Transverse colon (tissue), 4 donors: ENCODE measurements around the gene S100PBP. TPM values are rescaled to one million over a fixed set of nuclear protein-coding genes. Genes with fewer than 3 reads are reported as not detected.

Experiments used
- DNase-seq: peaks from one replicate; pipeline ENCODE4 v3.0.0-alpha.2; 2019
- H3K27ac ChIP-seq, 4 donors: fragments of 200-600 bp; sonication (generic); 2 replicates each; pipeline ENCODE4 v1.5.1; 2016 to 2018; ENCODE audit warnings: inconsistent platforms in 4 of 4
- H3K27me3 ChIP-seq: fragments of 200-600 bp; sonication (generic); 2 replicates; pipeline ENCODE4 v1.5.1; 2017; ENCODE audit warnings: inconsistent platforms
- H3K36me3 ChIP-seq, 4 donors: fragments of 200-600 bp; sonication (generic); 2 replicates each; pipeline ENCODE4 v1.5.1; 2017 to 2019; ENCODE audit warnings: inconsistent platforms in 4 of 4
- H3K4me1 ChIP-seq, 4 donors: fragments of 200-600 bp; sonication (generic); 2 replicates each; pipeline ENCODE4 v1.5.1; 2017 to 2020; ENCODE audit warnings: inconsistent platforms in 4 of 4
- H3K4me3 ChIP-seq, 4 donors: fragments of 200-600 bp; sonication (generic); 1 replicate in 1 of 4; 2 replicates in 3 of 4; pipeline versions ENCODE4 v1.5.1 to v1.6.1; 2017 to 2019; ENCODE audit warnings: inconsistent platforms in 4 of 4
- H3K9me3 ChIP-seq, 2 donors: fragments of 200-600 bp; sonication (generic); 2 replicates each; pipeline ENCODE4 v1.5.1; 2017 to 2019; ENCODE audit warnings: inconsistent platforms in 2 of 2
- EP300 ChIP-seq: sonication (generic); formaldehyde crosslinking; IDR thresholded peaks from one replicate; pipeline ENCODE4 v1.6.1; 2017; ENCODE audit warnings: antibody characterized with exemption, low read depth
- POLR2A ChIP-seq: fragments of 450-650 bp; IDR thresholded peaks from one replicate; pipeline ENCODE4 v1.6.1; 2016; ENCODE audit warnings: antibody characterized with exemption, mild to moderate bottlenecking, moderate library complexity
- POLR2AphosphoS5 ChIP-seq, 3 donors: sonication (generic); formaldehyde crosslinking; IDR thresholded peaks; one replicate each; pipeline ENCODE4 v1.6.1; 2016; ENCODE audit warnings: antibody characterized with exemption in 3 of 3
- WGBS, 2 donors: methylation state at CpG; one replicate each; pipeline ENCODE4 v1.1.5; 2018; ENCODE audit warnings: low coverage in 1 of 2; 5-methylcytosine and 5-hydroxymethylcytosine counted together
- in situ Hi-C, 4 donors: fragments of 200-750 bp; cut with MboI; loops; one replicate each; pipeline versions ENCODE4 v1.15.0 to v1.15.1; 2017; ENCODE audit warnings: low sequenced_read_pairs in 3 of 4, low pct_ligation_motif_present in 1 of 4, low pct_unique_long_range_greater_than_20kb in 1 of 4
- intact Hi-C: fragments of 100-400 bp; cut with DNase I; formaldehyde crosslinking; loops from one replicate; pipeline ENCODE4 v1.15.1; 2023; ENCODE audit warnings: low total_unique reads
- total RNA-seq, 4 donors: library from RNA; depleted of rRNA; stranded (reverse); fragments of >200 nt; gene quantifications; one replicate each; pipeline ENCODE4 v1.1.0, GENCODE V29; 2016
- TF ChIP-seq, protein P1 (sequence below), 5 experiments: fragments of 200-600 bp in 3 of 5; fragments of 450-650 bp in 2 of 5; sonication (generic) in 3 of 5; IDR thresholded peaks; 1 replicate in 2 of 5; 2 replicates in 3 of 5; pipeline ENCODE4 v1.5.1; 2016 to 2017; ENCODE audit warnings: antibody characterized with exemption in 5 of 5, inconsistent platforms in 3 of 5, mild to moderate bottlenecking in 2 of 5, moderate library complexity in 1 of 5

S100PBP gene
- total RNA-seq, 4 donors from 2014 or later = 26.2 to 257 (median 40.7) TPM

DNA sequence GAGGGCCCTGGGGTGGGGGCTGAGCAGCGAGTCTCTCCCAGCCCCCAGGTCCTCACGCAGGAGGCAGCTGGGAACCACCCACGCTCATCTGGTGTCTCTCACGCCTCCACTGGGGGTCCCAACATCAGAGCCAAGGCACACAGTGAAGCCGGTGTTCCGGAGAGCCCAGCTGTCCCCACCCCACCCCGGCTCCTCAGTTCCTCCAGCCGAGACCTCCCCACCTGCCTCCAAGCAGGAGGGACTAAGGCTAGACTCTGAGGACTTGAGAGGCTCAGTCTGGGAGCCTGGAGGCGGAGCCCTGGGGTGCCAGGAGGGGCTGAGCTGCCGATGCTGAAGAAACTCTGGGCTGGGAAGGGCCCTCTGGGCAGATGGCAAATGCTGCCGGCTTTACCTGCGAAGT, 67.3 kb downstream of the S100PBP start:
- in situ Hi-C loops = no loop called here
- WGBS, 2 donors = 40 to 57% methylated on average over 2 to 12 of the region's 12 CpGs

DNA sequence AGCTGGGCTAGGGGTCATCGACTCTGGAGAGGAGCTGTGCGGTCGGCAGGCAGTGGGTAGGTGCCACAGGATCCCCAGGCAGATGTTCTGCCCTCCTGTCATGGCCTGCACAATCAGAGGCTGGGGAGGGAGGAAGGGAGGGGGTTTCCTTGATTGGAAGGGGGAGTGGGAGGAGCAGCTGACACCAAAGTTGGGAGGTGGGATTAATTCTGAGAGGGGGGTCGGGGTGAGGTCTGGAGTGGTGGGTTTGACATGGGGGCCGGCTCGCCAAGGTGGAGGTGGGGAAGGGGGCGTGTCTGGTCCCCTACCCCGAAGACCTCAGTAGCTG, 68.2 kb downstream of the S100PBP start:
- no peak for DNase-seq
- in situ Hi-C loops (no loop called here), intact Hi-C loops (loop anchor here (1.0 kb wide), 1 partner anchor 38 kb away; no protein-coding TSS in a partner anchor)
- Histone ChIP-seq H3K27me3 (peaks cover 56% of the 10 kb centered on the region), H3K4me3 (no peak overlapping the region), H3K9me3 (no peaks in the 10 kb centered on the region), H3K4me1 (peaks cover 0 to 12% (median 6%) of the 10 kb centered on the region in 4 donors), H3K27ac (no peak overlapping the region), H3K36me3 (no peaks in the 10 kb centered on the region)
- TF ChIP-seq EP300 = no peak
- no peak for TF ChIP-seq POLR2AphosphoS5 (IDR thresholded peaks at IDR 0.05)
- no peak for TF ChIP-seq POLR2A
- TF ChIP-seq, protein P1, sequence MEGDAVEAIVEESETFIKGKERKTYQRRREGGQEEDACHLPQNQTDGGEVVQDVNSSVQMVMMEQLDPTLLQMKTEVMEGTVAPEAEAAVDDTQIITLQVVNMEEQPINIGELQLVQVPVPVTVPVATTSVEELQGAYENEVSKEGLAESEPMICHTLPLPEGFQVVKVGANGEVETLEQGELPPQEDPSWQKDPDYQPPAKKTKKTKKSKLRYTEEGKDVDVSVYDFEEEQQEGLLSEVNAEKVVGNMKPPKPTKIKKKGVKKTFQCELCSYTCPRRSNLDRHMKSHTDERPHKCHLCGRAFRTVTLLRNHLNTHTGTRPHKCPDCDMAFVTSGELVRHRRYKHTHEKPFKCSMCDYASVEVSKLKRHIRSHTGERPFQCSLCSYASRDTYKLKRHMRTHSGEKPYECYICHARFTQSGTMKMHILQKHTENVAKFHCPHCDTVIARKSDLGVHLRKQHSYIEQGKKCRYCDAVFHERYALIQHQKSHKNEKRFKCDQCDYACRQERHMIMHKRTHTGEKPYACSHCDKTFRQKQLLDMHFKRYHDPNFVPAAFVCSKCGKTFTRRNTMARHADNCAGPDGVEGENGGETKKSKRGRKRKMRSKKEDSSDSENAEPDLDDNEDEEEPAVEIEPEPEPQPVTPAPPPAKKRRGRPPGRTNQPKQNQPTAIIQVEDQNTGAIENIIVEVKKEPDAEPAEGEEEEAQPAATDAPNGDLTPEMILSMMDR (IDR thresholded peaks at IDR 0.05) = no peak
- WGBS, 2 donors = 0 to 23% methylated on average over 1 to 8 of the region's 8 CpGs

More for the DNA sequence above, 67.3 kb downstream of the S100PBP start:
- Histone ChIP-seq H3K27me3 (peaks cover 53% of the 10 kb centered on the region), H3K4me1 (peaks cover 0 to 12% (median 6%) of the 10 kb centered on the region in 4 donors), H3K4me3 (no peak overlapping the region), H3K9me3 (no peaks in the 10 kb centered on the region), H3K36me3 (no peaks in the 10 kb centered on the region), H3K27ac (no peak overlapping the region)
- intact Hi-C loops = loop anchor here (1.0 kb wide), 1 partner anchor 39 kb away; no protein-coding TSS in a partner anchor
- TF ChIP-seq POLR2AphosphoS5 (IDR thresholded peaks at IDR 0.05) = no peak
- TF ChIP-seq, protein P1 (IDR thresholded peaks at IDR 0.05) = no peak
- no peak for TF ChIP-seq EP300
- no peak for TF ChIP-seq POLR2A
- no peak for DNase-seq

DNA sequence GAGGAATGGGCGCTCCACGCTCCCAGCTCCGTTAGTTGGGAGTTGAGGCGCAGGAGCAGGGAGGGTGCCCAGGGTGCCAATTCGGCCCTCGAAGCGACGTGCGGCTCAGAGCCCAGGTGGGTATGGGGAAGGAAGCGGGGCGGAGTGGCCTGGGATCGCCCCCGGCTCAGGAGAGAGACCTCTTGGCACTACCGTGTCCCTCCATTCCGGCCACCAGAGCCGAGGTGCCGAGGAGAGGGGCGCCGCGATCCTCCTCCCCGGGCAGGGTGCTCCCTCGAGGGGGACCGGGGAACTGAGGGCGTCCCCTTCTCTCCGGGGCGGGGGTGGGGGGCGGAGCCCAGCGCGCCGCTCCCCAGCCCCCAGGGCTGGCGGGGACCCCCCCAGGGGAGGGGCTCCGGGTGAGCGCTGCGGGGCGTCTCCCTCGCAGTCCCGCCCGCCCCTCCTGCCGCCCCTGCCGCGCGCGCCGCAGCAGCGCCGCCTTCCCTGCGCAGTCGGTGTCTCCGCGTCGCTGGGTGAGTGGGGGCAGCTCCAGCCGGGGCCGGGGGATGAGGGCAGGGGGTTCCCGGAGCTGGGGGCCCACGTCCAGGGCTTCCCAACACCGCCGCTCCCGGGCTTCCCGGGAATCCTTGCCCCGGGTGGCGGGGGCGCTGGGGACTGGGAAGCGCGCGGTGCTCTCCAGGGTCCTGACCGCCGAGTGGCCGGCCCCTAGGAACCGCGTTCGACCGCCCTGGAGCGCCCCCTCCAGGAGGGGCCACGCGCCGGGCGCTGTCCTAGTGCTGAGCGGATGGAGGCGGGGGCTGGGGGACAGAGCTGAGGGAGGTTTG, 68.8 kb downstream of the S100PBP start, which contains the start of gene HPCA:
HPCA (plus strand) TSS at position 488 of the 824 bp plus-strand sequence. CDS start 2,408 bp downstream, outside the sequence.
- Histone ChIP-seq H3K36me3 (no peaks in the 10 kb centered on the region), H3K27ac (no peak within 1 kb of the TSS), H3K27me3 (peaks cover 62% of the 10 kb centered on the region), H3K9me3 (no peaks in the 10 kb centered on the region), H3K4me1 (peaks cover 0 to 12% (median 6%) of the 10 kb centered on the region in 4 donors), H3K4me3 (peak within 1 kb of the TSS in 2 of 4 donors; percentile 12 to 35)
- DNase-seq = peak; percentile 72
- no peak for TF ChIP-seq POLR2A
- TF ChIP-seq, protein P1 (IDR thresholded peaks at IDR 0.05) = peak; percentile 22 to 60 (median 49)
- in situ Hi-C loops (no loop called here), intact Hi-C loops (no loop called here)
- WGBS, 2 donors = 6% methylated on average over 45 of the region's 79 CpGs; no CpG with 5 or more reads in 1 of the 2 donors

DNA sequence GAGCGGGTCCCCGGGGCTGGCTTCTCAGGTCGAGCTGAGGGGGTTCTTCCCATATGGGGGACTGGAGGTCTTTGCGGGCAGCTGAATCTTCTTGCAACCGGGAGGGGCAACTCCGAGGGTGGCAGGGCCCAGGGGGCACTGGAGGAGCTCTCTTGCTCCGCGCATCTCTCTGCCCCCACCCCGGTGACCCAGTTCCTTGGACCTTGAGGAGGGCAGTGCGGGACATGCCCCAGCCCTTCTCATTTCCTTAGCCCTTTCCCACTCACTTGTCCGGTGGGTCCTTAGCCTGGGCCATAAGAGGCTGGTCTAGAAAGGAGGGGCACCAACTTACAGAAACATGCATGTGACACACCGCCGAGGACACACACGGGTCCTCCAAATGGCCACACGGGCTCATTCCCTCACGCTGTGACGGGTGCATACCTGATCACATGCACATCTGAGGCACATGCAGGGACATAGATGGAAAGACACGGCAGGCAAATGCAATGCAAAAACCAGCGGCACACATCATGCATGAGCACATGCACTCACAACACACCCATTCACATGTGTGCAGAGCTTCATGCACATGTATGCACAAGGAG, 69.5 kb downstream of the S100PBP start:
- in situ Hi-C loops (no loop called here), intact Hi-C loops (no loop called here)
- Histone ChIP-seq H3K4me1 (peaks cover 0 to 12% (median 6%) of the 10 kb centered on the region in 4 donors), H3K27me3 (peaks cover 67% of the 10 kb centered on the region), H3K4me3 (peak overlapping the region in 1 of 4 donors; percentile 35), H3K36me3 (no peaks in the 10 kb centered on the region), H3K9me3 (no peaks in the 10 kb centered on the region), H3K27ac (no peak overlapping the region)
- WGBS, 2 donors = 53% methylated on average over 19 of the region's 19 CpGs; no CpG with 5 or more reads in 1 of the 2 donors
- no peak for DNase-seq
- TF ChIP-seq POLR2AphosphoS5 (IDR thresholded peaks at IDR 0.05) (no peak), POLR2A (no peak), EP300 (no peak)
- TF ChIP-seq, protein P1 (IDR thresholded peaks at IDR 0.05) = no peak
